ENCODE data around the gene MLYCD.

The MLYCD gene

DNA sequence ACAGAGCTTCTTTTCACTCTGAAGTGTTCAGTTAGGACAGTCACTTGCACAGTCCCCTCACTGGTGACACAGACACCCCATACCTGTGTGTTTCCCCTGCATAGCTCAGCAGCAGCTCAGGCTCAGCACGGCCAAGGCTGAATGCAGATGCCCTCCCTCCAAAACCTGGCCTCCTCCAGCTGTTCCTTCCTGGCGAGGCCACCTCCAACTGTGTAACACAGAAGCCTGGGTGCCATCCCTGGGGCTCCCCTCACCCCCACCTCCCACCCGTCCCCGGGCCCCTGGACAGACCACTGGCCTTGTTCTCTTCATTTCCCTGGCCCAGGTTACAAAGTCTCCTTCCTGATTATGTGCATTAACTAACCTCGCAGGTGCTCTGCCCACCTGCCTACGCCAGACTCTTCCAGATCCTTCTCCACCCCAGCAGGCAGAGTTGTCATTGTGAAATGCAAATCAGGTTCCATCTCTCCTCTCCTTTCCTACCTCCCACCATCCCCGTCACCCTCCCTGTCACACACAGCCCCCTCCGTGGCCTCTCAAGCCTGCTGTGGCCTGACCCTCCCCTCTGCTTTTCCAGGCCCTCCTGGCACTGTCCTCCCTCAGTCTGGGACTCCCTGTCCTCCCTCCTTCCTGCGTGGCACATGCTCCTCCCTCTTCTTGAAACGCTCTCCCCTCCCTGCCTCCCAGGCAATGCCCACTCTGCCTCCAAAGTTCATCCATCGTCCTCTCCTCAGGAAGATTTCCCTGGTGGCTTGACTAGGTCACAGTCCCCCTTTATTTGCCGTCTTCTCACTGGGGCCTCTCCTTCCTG lies 26.4 kb downstream of the MLYCD start:
- DNase-seq (ENCODE audit: low read depth in 2 of 2): no peak

DNA sequence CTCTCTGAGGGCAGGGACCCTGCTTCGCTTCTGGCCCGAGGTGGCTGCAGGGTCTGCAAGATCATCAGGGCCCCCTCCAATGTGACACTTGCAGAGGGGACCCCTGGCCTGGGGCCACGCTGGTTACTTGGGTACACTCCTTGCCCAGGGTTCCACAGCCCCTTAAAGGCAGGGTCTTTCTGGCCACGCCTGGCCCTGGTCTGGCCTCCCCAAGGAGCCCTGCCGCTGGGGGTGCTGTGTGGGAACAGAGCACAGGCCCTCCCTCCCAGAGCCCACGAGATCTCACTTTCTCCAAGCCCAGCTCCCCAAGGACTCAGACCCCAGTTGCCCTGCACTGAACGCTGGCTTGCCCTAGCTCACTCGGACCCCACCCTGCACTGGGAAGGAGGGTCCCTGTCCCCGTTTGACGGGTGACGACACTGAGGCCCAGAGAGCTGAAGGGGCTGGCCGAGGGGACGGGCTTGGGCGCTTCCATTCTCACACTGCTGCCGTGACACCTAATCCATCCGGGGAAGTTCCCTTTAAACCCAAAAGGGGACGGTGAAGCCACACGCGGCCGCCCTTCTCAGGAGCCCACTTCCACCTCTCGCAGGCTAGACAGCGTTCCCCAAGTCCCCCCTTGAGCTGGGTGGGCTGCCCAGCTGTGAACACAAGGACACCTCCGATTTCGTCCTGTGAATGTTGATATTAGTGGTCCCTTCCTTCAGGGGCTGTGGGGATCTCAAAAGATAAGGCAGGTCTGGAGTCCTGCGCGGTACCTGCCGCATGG lies 27.2 kb downstream of the MLYCD start:
- DNase-seq (ENCODE audit: low read depth in 2 of 2): no peak

DNA sequence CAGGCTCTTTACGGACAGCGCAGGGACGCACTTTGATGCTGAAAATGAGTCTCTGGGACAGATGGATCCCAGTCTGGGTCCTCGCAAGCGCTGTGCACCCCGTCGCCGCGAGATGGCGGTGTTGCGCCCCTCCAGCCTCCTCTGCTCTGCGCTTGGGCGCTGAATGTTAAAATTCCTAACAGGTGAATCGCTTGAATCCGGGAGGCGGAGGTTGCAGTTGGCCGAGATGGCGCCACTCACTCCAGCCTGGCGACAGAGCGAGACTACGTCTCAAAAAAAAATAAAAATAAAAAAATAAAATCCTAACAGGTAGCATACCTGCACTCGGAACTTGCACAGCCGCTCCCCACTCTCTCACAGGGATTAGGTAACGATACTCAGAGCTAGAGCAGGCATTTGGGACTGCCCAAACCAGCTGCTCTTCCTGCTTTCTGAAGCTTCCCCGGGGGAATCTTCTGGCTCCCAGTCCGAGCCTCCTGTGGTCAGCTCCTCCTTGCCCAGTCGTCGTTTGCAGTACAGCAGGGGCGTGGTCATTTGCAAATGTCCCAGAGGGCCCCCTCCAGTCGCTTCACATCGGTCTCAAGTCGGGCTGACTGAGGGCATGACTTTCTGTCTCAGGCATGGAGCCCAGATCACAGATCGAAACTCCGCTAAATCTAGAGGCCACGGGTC lies 27.9 kb downstream of the MLYCD start:
- DNase-seq (ENCODE audit: low read depth in 2 of 2): peak in 1 of 2 donors; percentile 52

DNA sequence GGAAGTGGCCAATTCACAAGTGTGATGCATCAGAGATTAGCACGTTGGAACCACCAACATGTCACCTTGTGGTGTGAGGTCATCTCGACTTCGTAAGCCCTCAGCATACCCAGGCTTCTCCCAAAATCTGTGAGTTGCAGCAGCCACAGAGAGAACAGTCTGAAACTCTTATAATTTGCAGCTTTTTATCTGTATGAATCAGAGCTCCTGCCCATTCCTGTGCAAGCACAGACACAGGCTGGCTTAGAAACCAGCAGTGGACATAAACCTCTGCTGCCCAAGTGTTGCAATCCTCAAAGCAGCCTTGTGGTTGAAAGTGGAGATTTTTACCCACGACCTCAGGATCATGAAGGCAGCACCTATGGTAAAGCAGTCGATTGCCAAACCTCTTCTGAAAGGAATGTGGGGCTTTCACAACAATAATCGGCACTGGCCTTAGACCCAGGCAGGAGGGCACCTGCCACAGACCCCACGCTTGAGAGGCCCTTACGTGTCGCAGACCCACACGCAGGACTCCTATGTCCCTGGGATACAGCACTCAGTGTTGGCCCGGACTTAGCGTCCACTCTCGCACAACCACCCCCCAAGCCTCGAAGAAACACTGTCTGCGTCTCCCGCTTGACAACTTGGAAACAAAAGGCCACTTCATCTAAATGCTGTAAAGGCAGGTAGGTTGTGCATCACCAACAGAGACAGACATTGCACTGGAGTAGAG lies 29.6 kb downstream of the MLYCD start:
- DNase-seq (ENCODE audit: low read depth in 2 of 2): no peak

DNA sequence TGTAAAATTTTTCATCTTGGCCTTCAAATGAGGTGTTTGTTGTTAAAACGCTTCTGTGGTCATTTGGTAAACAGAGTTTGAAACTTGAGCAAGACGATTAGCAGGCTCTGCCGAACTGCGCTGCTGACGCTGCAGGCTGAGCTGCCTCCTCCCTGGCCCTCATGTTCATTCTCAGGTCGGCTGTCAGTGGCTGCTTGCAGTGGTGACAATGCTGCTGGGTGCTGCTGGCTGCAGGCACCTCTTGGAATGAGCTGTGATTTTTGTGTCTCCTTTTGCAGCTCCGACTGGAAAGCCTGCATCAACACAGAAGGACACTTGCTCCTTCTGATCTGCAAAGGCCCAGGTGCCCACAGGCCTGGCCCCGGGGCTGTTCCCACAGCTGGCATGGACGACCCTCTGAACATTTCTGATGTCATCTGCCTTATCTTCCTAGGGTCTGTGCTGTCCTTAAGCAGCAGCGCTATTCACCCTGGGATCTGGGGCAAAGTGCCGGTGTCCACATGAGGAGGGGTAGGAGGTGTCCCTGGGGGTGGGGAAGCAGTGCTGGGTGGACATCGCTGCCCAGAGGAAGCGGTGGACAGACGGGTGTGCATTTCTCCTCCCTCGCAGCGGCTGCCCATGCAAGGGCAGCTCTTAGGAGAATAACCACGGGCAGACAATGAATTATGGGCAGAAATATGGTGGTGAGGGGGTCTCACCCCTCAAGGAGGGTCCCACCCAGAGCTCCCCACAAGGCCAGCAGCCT lies 31.1 kb downstream of the MLYCD start:
- no peak for DNase-seq (ENCODE audit: low read depth in 2 of 2)

DNA sequence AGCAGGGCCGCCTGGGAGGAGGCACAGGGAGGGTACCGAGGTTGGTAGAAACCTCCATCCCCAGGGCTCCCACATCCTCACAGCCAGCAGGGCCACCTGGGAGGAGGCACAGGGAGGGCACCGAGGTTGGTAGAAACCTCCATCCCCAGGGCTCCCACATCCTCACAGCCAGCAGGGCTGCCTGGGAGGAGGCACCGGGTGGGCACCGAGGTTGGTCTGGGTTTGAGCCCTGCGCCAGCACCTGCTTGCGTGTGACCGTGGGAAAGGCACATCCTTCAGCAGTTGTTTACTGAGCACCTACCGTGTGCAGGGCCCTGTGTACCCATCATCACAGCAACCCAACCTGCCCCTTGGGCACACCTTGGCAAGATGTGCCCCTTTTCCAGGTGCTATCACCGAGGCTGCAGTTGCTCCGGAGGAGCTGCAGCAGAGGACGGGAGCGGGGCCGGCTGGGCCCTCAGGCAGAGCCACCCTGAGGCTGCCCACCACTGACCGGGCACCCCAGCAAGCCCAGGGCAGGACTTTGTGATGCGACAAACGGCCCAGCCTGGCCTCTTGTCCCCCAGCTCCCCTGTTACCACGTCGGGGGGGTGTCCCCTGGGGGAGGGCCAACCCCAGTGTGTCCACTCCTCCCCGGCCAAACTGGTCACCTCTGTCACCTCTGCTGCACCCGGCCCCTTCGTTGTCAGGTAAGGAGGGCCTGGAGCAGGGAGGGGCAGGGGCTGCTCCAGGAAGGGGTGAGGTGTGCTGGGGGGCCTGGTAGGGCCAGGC lies 32.0 kb downstream of the MLYCD start:
- no peak for DNase-seq (ENCODE audit: low read depth in 2 of 2)

DNA sequence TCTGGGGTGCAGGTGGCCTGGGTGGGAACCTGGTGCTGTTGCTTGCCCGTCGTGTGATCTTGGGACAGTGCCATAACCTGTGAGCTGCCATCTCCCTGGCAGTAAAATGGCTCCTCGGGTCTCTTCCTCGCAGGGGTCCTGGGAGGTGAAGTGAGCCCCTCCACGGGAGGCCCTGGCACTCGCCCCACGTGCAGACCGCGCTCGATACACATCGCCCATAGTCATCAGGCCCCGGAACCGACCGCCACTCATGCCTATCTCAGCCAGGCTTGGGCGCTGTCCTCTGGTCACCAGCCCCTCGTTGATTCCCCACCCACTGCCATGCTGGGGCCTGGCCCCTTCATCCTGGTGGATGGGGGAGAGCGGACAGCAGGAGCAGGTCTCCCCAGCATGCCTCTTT lies 32.6 kb downstream of the MLYCD start:
- DNase-seq (ENCODE audit: low read depth in 2 of 2): no peak

DNA sequence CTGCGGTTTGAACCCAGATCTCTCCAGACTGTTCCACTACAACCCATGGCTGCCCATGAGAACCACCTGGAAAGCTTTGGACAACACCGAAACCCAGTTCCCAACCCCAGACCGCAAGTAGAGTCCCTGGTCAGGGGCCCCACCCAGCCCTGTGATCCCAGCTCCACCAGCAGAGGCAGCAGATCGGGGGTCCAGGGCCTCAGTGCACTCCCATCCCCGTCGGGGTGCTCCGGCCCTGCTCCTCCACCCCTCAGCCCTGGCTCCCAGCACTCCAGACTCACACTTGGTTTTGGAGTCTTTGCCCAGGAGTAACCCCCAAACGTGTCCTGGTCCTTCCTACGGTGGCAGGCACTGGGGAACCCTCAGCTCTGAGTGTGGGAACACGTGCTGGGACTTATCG lies 33.4 kb downstream of the MLYCD start:
- DNase-seq (ENCODE audit: low read depth in 2 of 2): no peak

DNA sequence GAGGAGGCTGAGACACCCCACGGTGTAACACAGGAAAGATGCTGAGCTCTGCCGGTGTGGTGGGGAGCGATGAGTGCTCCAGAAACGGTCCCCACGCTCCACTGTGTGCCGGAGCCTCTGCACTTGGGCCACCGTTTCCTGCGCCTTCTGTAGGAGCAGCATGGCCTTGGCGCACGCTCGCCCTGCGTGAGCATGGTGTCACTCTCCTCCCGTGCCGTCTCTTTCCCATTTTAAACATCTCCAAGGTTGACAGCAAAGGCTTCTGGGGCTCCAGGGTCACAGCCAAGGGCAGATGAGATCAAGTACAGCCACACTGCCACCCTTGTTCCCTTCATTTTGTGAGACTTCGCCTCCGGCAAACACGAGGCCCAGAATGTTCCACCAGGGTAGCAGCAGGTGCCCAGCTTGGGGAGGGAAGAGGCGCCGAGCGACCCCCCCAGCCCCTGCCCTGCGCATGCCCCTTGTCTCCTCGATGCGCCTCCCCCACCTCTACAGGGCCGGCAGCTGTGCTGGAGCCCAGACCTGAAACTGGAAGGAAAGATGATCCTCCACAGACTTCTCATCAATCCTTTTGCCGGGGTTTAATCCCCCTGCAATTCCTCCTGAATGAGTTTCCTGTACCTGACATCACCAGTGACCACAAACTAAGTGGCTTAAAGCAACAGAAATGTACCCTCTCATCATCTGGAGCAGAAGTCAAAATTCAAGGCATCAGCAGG lies 34.2 kb downstream of the MLYCD start:
- no peak for DNase-seq (ENCODE audit: low read depth in 2 of 2)

DNA sequence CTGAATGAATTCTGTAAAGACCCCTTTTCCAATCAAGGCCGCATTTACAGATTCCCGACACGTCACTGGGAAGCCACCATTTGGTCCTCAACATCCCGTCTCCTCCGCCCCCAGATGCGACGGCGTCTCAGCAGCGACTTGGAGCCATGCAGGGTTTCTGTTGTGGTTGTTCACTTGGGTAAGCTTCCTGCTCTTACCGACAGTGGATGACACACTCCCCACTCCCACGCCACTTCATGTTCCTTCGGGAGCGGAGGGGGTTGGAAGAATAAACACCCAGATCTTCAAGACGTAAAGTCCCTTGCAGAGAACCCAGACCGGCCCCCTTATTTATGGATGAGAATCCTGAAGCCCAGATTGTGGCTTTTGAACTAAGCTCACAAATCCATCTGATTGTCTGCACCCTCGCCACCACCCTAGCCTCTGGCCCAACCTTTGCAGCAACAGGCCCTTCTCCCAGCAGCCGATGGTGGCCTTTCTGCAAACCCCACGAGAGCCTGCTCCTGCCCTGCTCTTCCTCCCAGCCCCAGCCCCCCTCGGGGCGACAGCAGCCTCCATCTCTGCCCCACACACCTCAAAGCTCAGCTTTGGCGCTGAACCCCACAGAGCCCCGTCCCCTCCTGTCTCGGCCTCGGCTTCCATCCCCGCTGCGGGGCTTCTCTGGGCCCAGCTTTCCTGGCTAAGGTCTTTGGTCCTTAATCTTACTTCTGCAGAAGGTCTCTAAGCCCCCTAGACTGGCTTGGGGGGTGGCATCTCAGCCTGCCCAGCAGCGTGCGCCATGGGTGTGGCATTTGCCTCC lies 35.2 kb downstream of the MLYCD start:
- DNase-seq (ENCODE audit: low read depth in 2 of 2): no peak

DNA sequence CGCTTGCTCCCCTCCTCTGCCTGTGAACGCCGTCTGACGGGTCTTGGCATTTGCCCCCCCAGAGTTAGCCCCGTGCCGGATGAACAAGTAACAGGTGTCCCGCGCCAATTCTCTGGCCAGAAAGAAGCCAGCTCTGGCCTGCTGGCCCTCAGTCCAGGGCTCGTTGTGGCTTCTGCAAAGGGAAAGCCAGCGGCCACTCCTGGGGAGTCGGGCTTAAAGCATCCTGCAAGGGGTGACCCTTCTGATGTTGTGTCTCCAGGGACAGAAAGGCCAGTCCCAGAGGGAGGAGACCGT lies 35.7 kb downstream of the MLYCD start:
- DNase-seq (ENCODE audit: low read depth in 2 of 2): no peak

DNA sequence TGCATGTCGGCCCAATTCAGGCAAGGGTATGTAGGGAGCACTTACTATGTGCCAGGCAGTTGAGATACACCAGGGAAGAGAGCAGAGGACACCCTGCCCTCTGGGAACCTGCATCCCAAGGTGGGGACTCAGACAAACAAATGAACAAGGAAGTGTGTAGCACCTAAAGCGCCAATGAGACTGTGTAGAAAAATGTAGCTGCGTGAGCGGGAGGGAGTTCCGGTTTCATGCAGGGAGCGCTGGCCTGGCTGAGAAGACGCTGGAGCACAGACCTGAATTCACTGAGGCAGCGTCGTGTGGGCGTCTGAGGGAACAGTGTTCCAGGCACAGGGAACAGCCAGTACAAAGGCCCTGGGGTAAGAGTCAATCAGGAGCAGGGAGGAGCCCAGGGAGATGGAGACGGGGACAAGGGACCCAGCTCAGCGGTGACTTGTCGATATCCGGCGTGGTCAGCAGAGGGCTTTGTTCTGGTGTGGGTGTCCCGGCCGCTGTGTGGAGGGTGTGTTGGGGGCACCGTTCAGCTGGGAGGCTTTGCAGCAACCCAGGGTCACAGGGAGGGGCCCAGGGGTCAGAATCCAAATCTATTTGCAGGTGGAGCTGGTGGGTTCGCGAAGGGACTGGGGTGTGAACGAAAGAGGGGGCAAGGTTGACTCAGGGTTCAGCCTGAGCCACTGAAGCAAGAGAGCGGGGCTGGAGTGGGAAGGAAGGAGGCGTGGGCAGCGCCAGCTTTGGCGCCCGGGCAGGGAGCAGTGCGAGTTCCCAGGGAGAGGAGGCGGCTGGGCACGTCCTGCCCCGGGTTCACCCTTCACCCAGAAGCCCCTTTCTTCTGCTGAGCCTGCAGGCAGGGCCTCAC lies 36.3 kb downstream of the MLYCD start:
- no peak for DNase-seq (ENCODE audit: low read depth in 2 of 2)

DNA sequence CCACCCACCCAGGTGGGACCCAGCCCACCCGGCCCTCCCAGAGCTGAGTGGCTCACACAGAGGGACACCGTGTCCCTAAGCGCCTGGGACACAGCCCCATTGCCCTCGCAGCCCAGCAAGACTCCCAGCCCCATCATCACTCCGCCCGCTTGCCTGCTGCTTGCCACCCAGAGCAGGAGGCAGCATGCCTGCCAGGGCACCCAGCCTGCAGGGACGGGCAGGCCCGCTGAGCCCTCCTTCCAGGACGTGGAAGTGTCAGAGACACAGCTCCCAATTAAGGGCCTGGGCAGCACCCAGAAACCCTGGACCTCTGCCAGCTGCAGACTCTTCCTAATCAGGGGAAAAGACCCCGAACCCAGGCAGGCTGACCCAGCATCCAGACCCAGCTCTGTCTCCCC lies 36.9 kb downstream of the MLYCD start:
- no peak for DNase-seq (ENCODE audit: low read depth in 2 of 2)

DNA sequence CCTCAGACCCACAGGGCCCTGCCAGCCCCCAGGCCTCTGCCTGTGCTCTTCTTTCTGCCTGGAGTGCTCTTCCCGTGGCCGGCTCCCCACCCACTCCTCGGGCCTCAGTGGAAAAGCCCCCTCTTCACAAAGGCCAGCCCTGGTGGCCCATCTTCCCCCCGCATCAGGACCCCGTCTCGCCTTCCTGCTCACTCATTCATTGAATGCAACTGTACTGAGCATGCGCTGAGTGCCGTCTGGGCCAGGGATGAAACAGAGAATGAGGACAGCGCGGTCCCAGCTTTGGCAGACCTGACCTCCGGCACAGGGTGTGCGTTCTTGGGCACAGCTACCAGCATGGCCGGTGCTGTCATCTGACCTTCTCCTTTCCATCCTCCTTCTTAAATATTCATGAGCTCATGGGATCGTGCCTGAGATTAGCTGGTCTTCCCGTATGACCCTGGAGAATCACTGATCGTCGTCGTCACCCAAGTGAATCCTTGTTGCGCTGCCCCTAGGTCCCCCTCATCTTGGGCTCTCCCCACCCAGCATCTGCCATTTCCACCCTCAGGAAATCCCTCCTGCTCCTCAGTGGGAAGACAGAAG lies 37.8 kb downstream of the MLYCD start:
- no peak for DNase-seq (ENCODE audit: low read depth in 2 of 2)

DNA sequence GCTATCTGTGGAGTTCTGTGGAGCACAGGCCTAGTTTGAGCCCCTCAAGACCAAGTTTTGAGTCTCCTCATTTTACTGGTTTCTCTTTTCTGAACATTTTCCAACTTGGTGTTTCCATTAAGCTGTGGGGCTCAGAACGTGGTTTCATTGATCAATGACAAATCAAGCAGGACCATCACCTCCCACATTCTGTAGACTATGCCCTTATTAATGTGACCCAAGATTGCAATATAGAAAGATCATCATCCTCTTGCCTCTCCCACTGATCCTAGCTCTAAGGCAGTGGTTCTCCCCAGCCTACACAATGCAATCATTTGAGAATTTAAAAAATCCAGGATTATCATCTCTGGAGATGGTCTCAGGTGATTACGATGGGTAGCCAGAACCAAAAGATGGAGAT lies 38.4 kb downstream of the MLYCD start:
- DNase-seq (ENCODE audit: low read depth in 2 of 2): no peak

DNA sequence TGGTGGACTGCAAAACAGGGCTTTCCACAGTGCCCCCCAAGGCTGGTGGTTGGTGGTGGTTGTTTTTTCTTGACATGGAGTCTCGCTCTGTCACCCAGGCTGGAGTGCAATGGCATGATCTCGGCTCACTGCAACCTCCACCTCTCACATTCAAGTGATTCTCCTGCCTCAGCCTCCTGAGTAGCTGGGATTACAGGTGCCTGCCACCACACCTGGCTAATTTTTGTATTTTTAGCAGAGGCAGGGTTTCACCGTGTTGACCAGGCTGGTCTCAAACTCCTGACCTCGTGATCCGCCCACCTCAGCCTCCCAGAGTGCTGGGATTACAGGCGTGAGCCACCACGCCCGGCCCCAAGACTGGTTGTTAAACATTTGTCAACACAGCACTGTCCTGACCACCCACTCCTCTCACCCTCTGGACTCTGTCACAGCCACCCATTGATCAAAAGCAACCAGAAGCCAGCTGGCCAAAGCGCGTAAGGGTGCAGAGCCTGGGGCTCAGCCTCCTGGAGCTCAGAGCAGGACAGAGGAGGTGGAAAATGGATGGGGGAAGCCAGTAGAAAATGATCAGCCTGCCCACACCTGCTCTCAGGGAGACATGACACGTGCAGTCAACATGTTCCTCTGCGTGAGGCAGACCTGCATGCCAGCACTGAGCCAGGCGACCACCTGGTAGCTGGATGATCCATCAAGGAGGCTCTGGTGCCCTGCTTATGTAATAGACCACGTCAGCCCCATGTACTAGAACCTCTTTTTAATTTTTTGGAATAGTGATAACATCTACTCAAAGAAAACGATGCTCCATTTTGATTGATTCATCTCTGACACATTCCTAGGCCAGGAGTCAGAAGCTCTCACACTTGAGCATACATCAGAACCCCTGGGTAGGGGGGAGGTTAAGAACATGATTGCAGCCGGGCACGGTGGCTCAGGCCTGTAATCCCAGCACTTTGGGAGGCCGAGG lies 39.3 kb downstream of the MLYCD start:
- no peak for DNase-seq (ENCODE audit: low read depth in 2 of 2)
